GM13977 (cell line): ENCODE measurements around the gene MMP15.

Source experiments
- DNase-seq: peaks from one replicate; pipeline ENCODE4 v3.0.0; 2012; ENCODE audit warnings: low spot score
- in situ Hi-C: fragments of 300-500 bp; cut with MboI; formaldehyde crosslinking; loops from one replicate; pipeline ENCODE4 v1.12.0; 2022; ENCODE audit warnings: low sequenced_read_pairs, low pct_unique_long_range_greater_than_20kb, mixed read lengths, inconsistent platforms; ENCODE audit not compliant: unreplicated experiment
- TF ChIP-seq, protein P1 (sequence below): IDR thresholded peaks from 2 replicates; pipeline ENCODE4 v1.5.1; 2012; ENCODE audit warnings: mild to moderate bottlenecking, control low read depth; ENCODE audit not compliant: insufficient read depth; ENCODE audit errors: extremely low read depth, missing control alignments

MMP15 gene

DNA sequence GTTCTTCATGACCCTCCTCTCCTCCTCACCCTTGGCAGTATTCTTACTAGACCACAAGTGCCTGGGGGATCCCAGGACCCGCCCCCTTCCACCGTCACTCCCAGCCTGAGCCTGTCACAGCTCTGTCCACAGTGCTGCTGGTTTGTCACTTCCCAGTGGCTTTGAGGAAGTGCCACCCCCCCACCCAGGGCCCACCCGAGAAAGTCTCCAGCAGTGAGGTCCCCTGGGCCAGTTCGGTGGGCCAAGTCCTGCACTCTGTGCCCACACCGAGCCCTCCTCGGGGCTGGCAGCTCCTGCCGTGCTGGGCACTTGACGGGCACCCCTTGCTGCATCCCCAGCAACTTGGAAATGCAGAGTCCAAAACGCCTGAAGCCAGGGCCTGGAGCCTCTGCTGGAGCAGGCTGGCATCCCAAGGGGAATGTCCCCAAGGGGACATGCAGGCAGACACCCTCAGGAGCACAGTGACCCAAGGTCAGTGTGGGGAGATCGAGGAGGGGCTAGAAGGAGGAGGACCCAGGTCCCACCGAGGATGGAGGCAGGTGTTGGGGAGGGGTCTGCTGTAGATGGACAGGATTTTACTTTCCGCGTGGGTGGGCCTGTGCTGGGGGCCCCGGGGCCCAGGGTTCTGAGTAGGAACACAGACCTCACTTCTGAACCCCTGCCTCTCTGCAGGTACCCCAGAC lies 15.5 kb downstream of the MMP15 start:
- DNase-seq, result peak; percentile 22
- in situ Hi-C loops, result no loop called here
- TF ChIP-seq, protein P1, sequence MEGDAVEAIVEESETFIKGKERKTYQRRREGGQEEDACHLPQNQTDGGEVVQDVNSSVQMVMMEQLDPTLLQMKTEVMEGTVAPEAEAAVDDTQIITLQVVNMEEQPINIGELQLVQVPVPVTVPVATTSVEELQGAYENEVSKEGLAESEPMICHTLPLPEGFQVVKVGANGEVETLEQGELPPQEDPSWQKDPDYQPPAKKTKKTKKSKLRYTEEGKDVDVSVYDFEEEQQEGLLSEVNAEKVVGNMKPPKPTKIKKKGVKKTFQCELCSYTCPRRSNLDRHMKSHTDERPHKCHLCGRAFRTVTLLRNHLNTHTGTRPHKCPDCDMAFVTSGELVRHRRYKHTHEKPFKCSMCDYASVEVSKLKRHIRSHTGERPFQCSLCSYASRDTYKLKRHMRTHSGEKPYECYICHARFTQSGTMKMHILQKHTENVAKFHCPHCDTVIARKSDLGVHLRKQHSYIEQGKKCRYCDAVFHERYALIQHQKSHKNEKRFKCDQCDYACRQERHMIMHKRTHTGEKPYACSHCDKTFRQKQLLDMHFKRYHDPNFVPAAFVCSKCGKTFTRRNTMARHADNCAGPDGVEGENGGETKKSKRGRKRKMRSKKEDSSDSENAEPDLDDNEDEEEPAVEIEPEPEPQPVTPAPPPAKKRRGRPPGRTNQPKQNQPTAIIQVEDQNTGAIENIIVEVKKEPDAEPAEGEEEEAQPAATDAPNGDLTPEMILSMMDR, result no peak

DNA sequence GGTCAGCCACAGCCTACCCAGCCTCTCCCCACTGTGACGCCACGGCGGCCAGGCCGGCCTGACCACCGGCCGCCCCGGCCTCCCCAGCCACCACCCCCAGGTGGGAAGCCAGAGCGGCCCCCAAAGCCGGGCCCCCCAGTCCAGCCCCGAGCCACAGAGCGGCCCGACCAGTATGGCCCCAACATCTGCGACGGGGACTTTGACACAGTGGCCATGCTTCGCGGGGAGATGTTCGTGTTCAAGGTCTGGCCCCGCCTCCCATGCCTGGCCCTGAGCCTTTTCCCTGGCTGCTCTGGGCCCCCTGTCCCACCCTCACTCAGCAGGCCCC lies 16.0 kb downstream of the MMP15 start:
- DNase-seq, result no peak
- TF ChIP-seq, protein P1, result no peak
- in situ Hi-C loops, result no loop called here

DNA sequence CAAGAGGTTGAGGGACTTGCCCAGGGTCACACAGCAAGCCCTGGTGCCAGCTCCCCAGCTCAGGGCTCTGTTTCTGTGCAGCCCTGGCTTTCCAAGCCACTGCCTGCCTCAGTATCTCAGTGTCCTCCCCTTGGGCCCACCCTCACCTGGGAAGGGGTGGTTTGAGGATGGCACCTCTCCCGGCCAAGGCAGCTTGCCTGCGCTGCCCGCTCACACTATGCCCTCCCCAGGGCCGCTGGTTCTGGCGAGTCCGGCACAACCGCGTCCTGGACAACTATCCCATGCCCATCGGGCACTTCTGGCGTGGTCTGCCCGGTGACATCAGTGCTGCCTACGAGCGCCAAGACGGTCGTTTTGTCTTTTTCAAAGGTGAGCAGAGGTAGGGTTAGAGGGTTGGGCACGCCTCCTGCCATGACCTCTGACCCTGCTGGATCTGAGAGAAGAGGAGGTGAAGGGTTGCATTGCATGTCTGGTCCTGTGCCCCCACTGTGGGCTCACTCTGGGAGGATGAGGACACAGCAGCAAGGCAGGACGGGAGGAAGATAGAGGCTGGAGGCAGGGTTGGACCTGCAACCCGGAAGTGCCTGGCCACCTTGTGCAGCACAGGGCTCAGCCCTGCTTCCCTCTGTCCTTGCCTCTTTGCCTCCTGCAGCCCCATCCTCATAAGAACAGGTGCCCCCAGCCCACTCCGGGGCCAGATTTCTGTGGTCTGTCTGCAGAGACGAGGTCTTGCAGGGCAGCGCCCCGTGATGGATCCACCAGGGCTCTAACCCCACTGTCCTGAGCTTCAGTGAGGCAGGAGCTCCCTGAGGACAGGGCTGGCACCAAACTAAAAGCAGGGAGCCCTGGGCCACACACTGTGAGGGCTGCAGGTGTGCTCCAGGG lies 16.7 kb downstream of the MMP15 start:
- TF ChIP-seq, protein P1, result no peak
- DNase-seq, result peak; percentile 31
- in situ Hi-C loops, result no loop called here

DNA sequence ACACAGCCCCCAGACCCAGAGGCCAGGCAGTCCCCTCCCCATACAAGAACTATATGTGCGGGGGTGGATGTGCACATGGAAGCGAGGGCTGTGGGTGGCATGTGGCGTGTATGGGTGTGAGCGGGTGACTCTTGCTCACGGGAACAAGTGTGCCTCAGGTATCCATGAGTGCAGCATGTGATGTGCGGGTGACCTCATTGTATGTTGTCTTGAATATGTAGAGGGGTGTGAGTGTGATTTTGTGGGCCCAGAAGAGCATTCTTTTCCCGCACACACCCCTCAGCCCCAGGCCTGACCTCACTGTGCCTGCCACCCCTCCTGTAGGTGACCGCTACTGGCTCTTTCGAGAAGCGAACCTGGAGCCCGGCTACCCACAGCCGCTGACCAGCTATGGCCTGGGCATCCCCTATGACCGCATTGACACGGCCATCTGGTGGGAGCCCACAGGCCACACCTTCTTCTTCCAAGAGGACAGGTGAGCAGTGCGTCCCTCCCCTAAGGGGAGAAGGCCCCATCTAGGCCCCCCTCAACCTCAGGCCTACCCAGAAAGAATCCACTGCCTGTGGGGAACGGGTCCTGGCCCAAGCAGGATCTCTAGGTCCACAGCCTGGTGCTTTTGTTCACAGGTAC lies 17.4 kb downstream of the MMP15 start:
- in situ Hi-C loops, result no loop called here
- no peak for DNase-seq
- TF ChIP-seq, protein P1, result no peak

DNA sequence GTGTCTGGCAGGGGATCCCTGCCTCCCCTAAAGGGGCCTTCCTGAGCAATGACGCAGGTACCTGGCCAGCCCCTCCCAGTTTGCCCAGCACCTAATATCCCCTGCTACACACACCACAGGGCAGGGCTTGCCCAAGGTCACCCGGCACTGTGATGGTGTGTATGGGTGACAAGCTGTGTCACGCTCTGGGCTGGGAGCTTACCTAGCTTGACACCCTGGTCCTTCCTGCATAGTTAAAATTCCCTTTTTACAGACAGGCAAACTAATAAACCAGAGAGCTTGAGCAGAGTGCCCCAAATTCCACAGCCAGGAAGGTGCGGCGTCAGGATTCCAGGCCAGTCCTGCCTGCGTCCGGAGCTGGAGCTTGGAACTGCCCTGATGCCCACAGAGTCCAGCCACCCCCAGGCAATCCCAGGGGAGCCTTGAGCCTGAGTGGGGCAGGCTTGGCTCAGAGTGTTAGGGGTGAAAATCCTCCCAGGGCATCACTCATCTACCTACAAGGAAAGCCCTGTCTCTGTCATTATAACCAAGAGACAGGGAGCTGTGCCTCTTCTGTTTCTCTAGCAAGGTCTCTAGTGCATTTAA lies 18.1 kb downstream of the MMP15 start:
- TF ChIP-seq, protein P1, result no peak
- in situ Hi-C loops, result no loop called here
- DNase-seq, result no peak

DNA sequence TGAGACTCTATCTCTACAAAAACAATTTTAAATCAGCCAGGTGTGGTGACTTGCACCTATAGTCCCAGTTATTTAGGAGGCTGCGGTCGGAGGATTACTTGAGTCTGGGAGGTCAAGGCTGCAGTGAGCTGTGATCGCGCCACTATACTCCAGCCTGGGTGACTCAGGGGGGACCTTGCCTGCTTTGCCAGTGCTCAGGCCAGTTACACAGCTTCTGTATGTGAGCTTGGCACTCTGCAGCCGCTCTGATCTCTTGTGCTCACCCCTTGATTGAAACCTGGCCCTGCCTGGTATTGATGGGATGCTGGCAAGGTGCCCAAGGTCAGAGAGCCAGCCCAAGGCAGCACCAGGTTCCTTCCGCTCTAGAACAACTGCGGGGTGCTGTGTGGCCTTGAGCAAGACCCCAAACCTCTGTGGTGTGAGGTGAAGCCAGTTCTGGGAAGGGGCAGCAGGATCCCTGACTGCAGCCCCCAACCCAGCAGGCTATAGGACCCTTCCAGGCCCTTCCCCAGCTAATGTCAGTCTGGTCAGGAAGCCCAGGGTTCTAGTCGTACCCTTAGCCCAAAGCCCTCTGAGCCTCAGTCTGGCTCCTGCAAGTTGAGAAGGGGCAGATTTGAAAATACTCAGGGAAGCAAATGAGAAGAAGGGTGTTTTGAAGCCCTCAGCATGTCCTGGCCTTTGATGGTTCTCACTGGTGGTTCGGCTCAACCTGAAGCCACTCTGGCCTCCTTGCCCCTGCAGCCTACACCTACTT lies 18.9 kb downstream of the MMP15 start:
- TF ChIP-seq, protein P1, result no peak
- in situ Hi-C loops, result no loop called here

More for the DNA sequence above, 18.9 kb downstream of the MMP15 start:
- no peak for DNase-seq
